Left lung (tissue), 10 donors: ENCODE data around the gene PRRX2. TPM values are rescaled to one million over a fixed set of nuclear protein-coding genes. Genes with fewer than 3 reads are reported as not detected.
A peak's percentile ranks its signal among the peaks of the same experiment; 100 is the strongest.

Source experiments
- ATAC-seq: fragments of 200-7000 bp; cut with Tn5 transposase; one replicate; pipeline ENCODE4 v1.9.1; 2020; ENCODE audit warnings: moderate library complexity
- DNase-seq, 4 donors: peaks; one replicate each; pipeline ENCODE4 v3.0.0-alpha.2; 2013 to 2020
- H3K27ac ChIP-seq, 2 donors: fragments of 200-600 bp; sonication (generic) in 1 of 2; one replicate each; pipeline versions ENCODE4 v1.5.0 to v1.8.0; 2020 to 2021
- H3K27me3 ChIP-seq, 2 donors: fragments of 200-600 bp; sonication (generic) in 1 of 2; one replicate each; pipeline versions ENCODE4 v1.5.0 to v1.8.0; 2020 to 2021
- H3K36me3 ChIP-seq, 2 donors: fragments of 200-600 bp; sonication (generic) in 1 of 2; one replicate each; pipeline versions ENCODE4 v1.5.0 to v1.8.0; 2020 to 2021
- H3K4me1 ChIP-seq, 2 donors: fragments of 200-600 bp; one replicate each; pipeline ENCODE4 v1.8.0; 2021
- H3K4me3 ChIP-seq, 2 donors: fragments of 200-600 bp; sonication (generic) in 1 of 2; one replicate each; pipeline versions ENCODE4 v1.5.0 to v1.8.0; 2020 to 2021; ENCODE audit warnings: mild to moderate bottlenecking in 1 of 2
- H3K9me3 ChIP-seq, 2 donors: fragments of 200-600 bp; sonication (generic) in 1 of 2; one replicate each; pipeline versions ENCODE4 v1.5.0 to v1.8.0; 2020 to 2021
- CTCF ChIP-seq, 2 donors: fragments of 200-600 bp; sonication (generic) in 1 of 2; IDR thresholded peaks; one replicate each; pipeline versions ENCODE4 v1.5.0 to v1.8.0; 2021; ENCODE audit warnings: antibody characterized with exemption in 2 of 2
- intact Hi-C, 2 donors: fragments of 100-400 bp; cut with DNase I; formaldehyde crosslinking; loops; one replicate each; pipeline versions ENCODE4 v1.11.2 to v1.14.2; 2022
- polyA plus RNA-seq, 6 donors: library from polyadenylated mRNA; unstranded; fragments of 120-200 nt; gene quantifications; one replicate each; pipeline ENCODE4 v1.2.1, GENCODE V29; 2013; ENCODE audit not compliant: insufficient read length in 6 of 6
- total RNA-seq, 2 donors: library from RNA; stranded (reverse); fragmentation: NEBNext Ultra II Directional; extraction: Animal tissue kit (Norgen Biotek cat#: 25700); gene quantifications; one replicate each; pipeline ENCODE4 v1.2.1, GENCODE V29; 2021
- donor health status: DM: no; HTN: yes; CAD: no.
- donor health status: DM: no; HTN: no; CAD: no.

The PRRX2 gene
- total and polyA plus RNA-seq, 8 donors, result 0.56 to 5.6 (median 1.0) TPM

GRCh38 chr9:129701549-129701948 lies 36.1 kb downstream of the PRRX2 start:
- DNase-seq (no peak), ATAC-seq (no peak)
- no peak overlapping the region for H3K4me3 ChIP-seq
- no peaks in the 10 kb centered on the region for H3K36me3 ChIP-seq
- no peak for TF ChIP-seq CTCF (IDR thresholded peaks at IDR 0.05)
- H3K27ac ChIP-seq, result no peak overlapping the region
- H3K4me1 ChIP-seq, result peaks cover 11 to 21% of the 10 kb centered on the region in 2 donors
- H3K9me3 ChIP-seq, result no peaks in the 10 kb centered on the region
- peaks cover 0 to 46% of the 10 kb centered on the region in 2 donors for H3K27me3 ChIP-seq
- intact Hi-C loops, result no loop called here

- ATAC-seq (peak; percentile 75), DNase-seq (peak in 3 of 4 donors; percentile 52 to 80 (median 74))
- Histone ChIP-seq H3K4me1 (peaks cover 11 to 12% of the 10 kb centered on the region in 2 donors), H3K4me3 (no peak overlapping the region), H3K36me3 (no peaks in the 10 kb centered on the region), H3K27me3 (peaks cover 0 to 33% of the 10 kb centered on the region in 2 donors), H3K9me3 (no peaks in the 10 kb centered on the region), H3K27ac (peak overlapping the region; percentile 5 to 44)
- intact Hi-C loops, result no loop called here
- no peak for TF ChIP-seq CTCF (IDR thresholded peaks at IDR 0.05)
These were observed 37.4 kb downstream of the PRRX2 start for GRCh38 chr9:129702589-129703520.

- peaks cover 8 to 11% of the 10 kb centered on the region in 2 donors for H3K4me1 ChIP-seq
- peak overlapping the region; percentile 5 to 44 for H3K27ac ChIP-seq
- H3K27me3 ChIP-seq, result peaks cover 0 to 23% of the 10 kb centered on the region in 2 donors
- no peaks in the 10 kb centered on the region for H3K36me3 ChIP-seq
- intact Hi-C loops, result no loop called here
- H3K9me3 ChIP-seq, result no peaks in the 10 kb centered on the region
- DNase-seq, result peak in 2 of 4 donors; percentile 41 to 67
- H3K4me3 ChIP-seq, result no peak overlapping the region
- no peak for TF ChIP-seq CTCF (IDR thresholded peaks at IDR 0.05)
- peak; percentile 71 for ATAC-seq
These were observed 38.4 kb downstream of the PRRX2 start for GRCh38 chr9:129703667-129704355.

- peak in 1 of 4 donors; percentile 25 for DNase-seq
- Histone ChIP-seq H3K4me1 (peaks cover 8 to 11% of the 10 kb centered on the region in 2 donors), H3K4me3 (no peak overlapping the region), H3K27me3 (peaks cover 0 to 16% of the 10 kb centered on the region in 2 donors), H3K27ac (no peak overlapping the region), H3K9me3 (no peaks in the 10 kb centered on the region), H3K36me3 (no peaks in the 10 kb centered on the region)
- no peak for ATAC-seq
- no peak for TF ChIP-seq CTCF (IDR thresholded peaks at IDR 0.05)
- intact Hi-C loops, result no loop called here
These were observed 39.4 kb downstream of the PRRX2 start for GRCh38 chr9:129704807-129705206.

GRCh38 chr9:129708793-129709192 lies 43.3 kb downstream of the PRRX2 start:
- intact Hi-C loops, result no loop called here
- Histone ChIP-seq H3K4me1 (peaks cover 9 to 10% of the 10 kb centered on the region in 2 donors), H3K4me3 (no peak overlapping the region), H3K27ac (no peak overlapping the region), H3K27me3 (peaks cover 0 to 20% of the 10 kb centered on the region in 2 donors), H3K9me3 (no peaks in the 10 kb centered on the region), H3K36me3 (no peaks in the 10 kb centered on the region)
- ATAC-seq (no peak), DNase-seq (peak in 1 of 4 donors; percentile 31)
- TF ChIP-seq CTCF (IDR thresholded peaks at IDR 0.05), result no peak
